Measurements from ENCODE around the gene SMIM45.

SMIM45 gene

GRCh38 chr22:41922940-41923594, 28.9 kb upstream of the SMIM45 start:
- H3K4me3 ChIP-seq (ENCODE audit: low read depth, low read length) = peak overlapping the region; percentile 53
- TF ChIP-seq CTCF (IDR thresholded peaks at IDR 0.05; ENCODE audit: insufficient read depth, low read depth, low read length, missing control alignments) = no peak
- DNase-seq (ENCODE audit: low read depth) = no peak

- TF ChIP-seq CTCF (IDR thresholded peaks at IDR 0.05; ENCODE audit: insufficient read depth, low read depth, low read length, missing control alignments) = no peak
- peak overlapping the region; percentile 53 for H3K4me3 ChIP-seq (ENCODE audit: low read depth, low read length)
- DNase-seq (ENCODE audit: low read depth) = no peak
These were observed 28.2 kb upstream of the SMIM45 start for GRCh38 chr22:41923595-41924276.

GRCh38 chr22:41925783-41926460, 26.0 kb upstream of the SMIM45 start:
- peak; percentile 88 for DNase-seq (ENCODE audit: low read depth)
- H3K4me3 ChIP-seq (ENCODE audit: low read depth, low read length) = peak overlapping the region; percentile 53
- TF ChIP-seq CTCF (IDR thresholded peaks at IDR 0.05; ENCODE audit: insufficient read depth, low read depth, low read length, missing control alignments) = peak; percentile 92

- DNase-seq (ENCODE audit: low read depth) = no peak
- H3K4me3 ChIP-seq (ENCODE audit: low read depth, low read length) = no peak overlapping the region
- TF ChIP-seq CTCF (IDR thresholded peaks at IDR 0.05; ENCODE audit: insufficient read depth, low read depth, low read length, missing control alignments) = no peak
These were observed 24.1 kb upstream of the SMIM45 start for GRCh38 chr22:41927813-41928212.

- no peak for DNase-seq (ENCODE audit: low read depth)
- no peak overlapping the region for H3K4me3 ChIP-seq (ENCODE audit: low read depth, low read length)
These were observed 23.1 kb upstream of the SMIM45 start for GRCh38 chr22:41928593-41929417.

More at GRCh38 chr22:41928593-41929417, 23.1 kb upstream of the SMIM45 start:
- TF ChIP-seq CTCF (IDR thresholded peaks at IDR 0.05; ENCODE audit: insufficient read depth, low read depth, low read length, missing control alignments) = no peak
